Activated CD4-positive, alpha-beta T cell treated with anti-CD3 and anti-CD28 coated beads, Interleukin-10, Interleukin-2, amounts not matched to agents 100 ng/mL and 50 ng/mL, durations not matched to agents 16 hours and 8 hours (primary cell): ENCODE data around the gene DUSP22.
"Not testable (repeated sequence)": the region's sequence is repeated elsewhere in the genome, so short reads cannot be mapped to it uniquely, and the experiment has no call there.

Experiments
- DNase-seq: peaks from one replicate; pipeline ENCODE4 v3.0.0-alpha.2; 2020

The DUSP22 gene

GRCh38 chr6:367891-368630, 75.8 kb downstream of the DUSP22 start:
- DNase-seq: no peak

- DNase-seq: no peak
These were observed 77.5 kb downstream of the DUSP22 start for GRCh38 chr6:369559-370431.

- no peak for DNase-seq
These were observed 78.3 kb downstream of the DUSP22 start for GRCh38 chr6:370555-370954.

GRCh38 chr6:371851-372250, 79.6 kb downstream of the DUSP22 start:
- DNase-seq: not testable (repeated sequence)

GRCh38 chr6:372336-372911, 80.1 kb downstream of the DUSP22 start:
- no peak for DNase-seq

- no peak for DNase-seq
These were observed 80.7 kb downstream of the DUSP22 start for GRCh38 chr6:373031-373430.

GRCh38 chr6:373773-374724, 81.8 kb downstream of the DUSP22 start:
- no peak for DNase-seq

GRCh38 chr6:374956-375355, 82.7 kb downstream of the DUSP22 start:
- no peak for DNase-seq

GRCh38 chr6:376827-377640, 84.7 kb downstream of the DUSP22 start:
- DNase-seq: no peak

- DNase-seq: not testable (repeated sequence)
These were observed 85.3 kb downstream of the DUSP22 start for GRCh38 chr6:377641-378020.

- DNase-seq: no peak
These were observed 86.0 kb downstream of the DUSP22 start for GRCh38 chr6:378090-378957.

GRCh38 chr6:378958-379409, 86.7 kb downstream of the DUSP22 start:
- no peak for DNase-seq

GRCh38 chr6:379410-380181, 87.3 kb downstream of the DUSP22 start:
- no peak for DNase-seq

GRCh38 chr6:380234-381218, 88.2 kb downstream of the DUSP22 start:
- DNase-seq: no peak

- DNase-seq: no peak
These were observed 89.6 kb downstream of the DUSP22 start for GRCh38 chr6:381742-382461.

- no peak for DNase-seq
These were observed 90.9 kb downstream of the DUSP22 start for GRCh38 chr6:382883-383810.

- no peak for DNase-seq
These were observed 91.6 kb downstream of the DUSP22 start for GRCh38 chr6:383856-384255.
